H9 (cell line): ENCODE data around the gene DOC2A. TPM values are rescaled to one million over a fixed set of nuclear protein-coding genes. Genes with fewer than 3 reads are reported as not detected.

ENCODE experiments used
- DNase-seq: peaks from one replicate; pipeline ENCODE4 v3.0.0-alpha.2; 2017
- H2AFZ ChIP-seq: one replicate; pipeline ENCODE4 v1.6.1; 2013; ENCODE audit warnings: mild to moderate bottlenecking, low read length, control low read depth, moderate library complexity
- H2AK5ac ChIP-seq: 2 replicates; pipeline ENCODE4 v1.6.1; 2013; ENCODE audit warnings: low read length, control low read depth, mixed read lengths; ENCODE audit not compliant: insufficient read length
- H2BK120ac ChIP-seq: one replicate; pipeline ENCODE4 v1.6.1; 2013; ENCODE audit warnings: low read depth, mild to moderate bottlenecking, low read length, control low read depth, inconsistent platforms; ENCODE audit not compliant: poor library complexity, severe bottlenecking
- H2BK12ac ChIP-seq: 2 replicates; pipeline ENCODE4 v1.6.1; 2013; ENCODE audit warnings: low read length, control low read depth, mixed read lengths, low read depth; ENCODE audit not compliant: insufficient read length
- H2BK15ac ChIP-seq: 2 replicates; pipeline ENCODE4 v1.6.1; 2013; ENCODE audit warnings: low read depth, low read length, control low read depth
- H2BK20ac ChIP-seq: one replicate; pipeline ENCODE4 v1.6.1; 2013; ENCODE audit warnings: low read depth, mild to moderate bottlenecking, low read length, control low read depth, inconsistent platforms; ENCODE audit not compliant: poor library complexity, severe bottlenecking
- H2BK5ac ChIP-seq: 2 replicates; pipeline ENCODE4 v1.6.1; 2013; ENCODE audit warnings: low read length, control low read depth, mixed read lengths; ENCODE audit not compliant: insufficient read length
- H3K14ac ChIP-seq: 2 replicates; pipeline ENCODE4 v1.6.1; 2013; ENCODE audit warnings: low read length, control low read depth; ENCODE audit not compliant: insufficient read depth
- H3K18ac ChIP-seq: 2 replicates; pipeline ENCODE4 v1.6.1; 2013; ENCODE audit warnings: low read depth, mild to moderate bottlenecking, mixed read lengths, low read length, control low read depth; ENCODE audit not compliant: insufficient read length
- H3K23ac ChIP-seq: 2 replicates; pipeline ENCODE4 v1.6.1; 2013; ENCODE audit warnings: low read length, control low read depth, mixed read lengths, low read depth; ENCODE audit not compliant: insufficient read length
- H3K23me2 ChIP-seq: 2 replicates; pipeline ENCODE4 v1.6.1; 2013; ENCODE audit warnings: low read depth, mild to moderate bottlenecking, mixed read lengths, low read length, control low read depth; ENCODE audit not compliant: insufficient read length, poor library complexity, severe bottlenecking
- H3K27ac ChIP-seq: 2 replicates; pipeline ENCODE4 v1.5.1; 2013; ENCODE audit warnings: low read length, control low read depth, mixed read lengths, low read depth; ENCODE audit not compliant: insufficient read length
- H3K27me3 ChIP-seq: 2 replicates; pipeline ENCODE4 v1.6.1; 2013; ENCODE audit warnings: low read length, control low read depth, inconsistent platforms; ENCODE audit not compliant: insufficient read depth
- H3K4ac ChIP-seq: 2 replicates; pipeline ENCODE4 v1.6.1; 2013; ENCODE audit warnings: low read depth, mild to moderate bottlenecking, control low read depth, inconsistent platforms, low read length, moderate library complexity
- H3K4me1 ChIP-seq: 2 replicates; pipeline ENCODE4 v1.6.1; 2013; ENCODE audit warnings: low read length, control low read depth, inconsistent platforms; ENCODE audit not compliant: insufficient read depth
- H3K4me2 ChIP-seq: 2 replicates; pipeline ENCODE4 v1.6.1; 2013; ENCODE audit warnings: low read length, control low read depth, mixed read lengths; ENCODE audit not compliant: insufficient read length, insufficient read depth
- H3K56ac ChIP-seq: 2 replicates; pipeline ENCODE4 v1.6.1; 2013; ENCODE audit warnings: low read depth, mild to moderate bottlenecking, mixed read lengths, low read length, control low read depth; ENCODE audit not compliant: insufficient read length
- H3K79me1 ChIP-seq: 2 replicates; pipeline ENCODE4 v1.6.1; 2013; ENCODE audit warnings: low read depth, mild to moderate bottlenecking, moderate library complexity, low read length, control low read depth, inconsistent platforms; ENCODE audit not compliant: insufficient read depth, poor library complexity, severe bottlenecking
- H3K79me2 ChIP-seq: 2 replicates; pipeline ENCODE4 v1.6.1; 2013; ENCODE audit warnings: low read length, control low read depth, inconsistent platforms; ENCODE audit not compliant: insufficient read depth
- H3K9ac ChIP-seq: 2 replicates; pipeline ENCODE4 v1.6.1; 2013; ENCODE audit warnings: low read length, control low read depth, mixed read lengths; ENCODE audit not compliant: insufficient read length; ENCODE audit errors: extremely low read depth
- H3K9me3 ChIP-seq: one replicate; pipeline ENCODE4 v1.6.1; 2013; ENCODE audit warnings: low read depth, low read length, inconsistent platforms; ENCODE audit not compliant: control insufficient read depth
- H3T11ph ChIP-seq: one replicate; pipeline ENCODE4 v1.6.1; 2013; ENCODE audit warnings: mild to moderate bottlenecking, low read length, control low read depth, inconsistent platforms
- H4K20me1 ChIP-seq: one replicate; pipeline ENCODE4 v1.6.1; 2013; ENCODE audit not compliant: control insufficient read depth, insufficient read length, insufficient read depth
- H4K5ac ChIP-seq: 2 replicates; pipeline ENCODE4 v1.6.1; 2013; ENCODE audit warnings: low read depth, mild to moderate bottlenecking, mixed read lengths, low read length, control low read depth; ENCODE audit not compliant: insufficient read length
- H4K8ac ChIP-seq: replicated peaks from 2 replicates; pipeline ENCODE4 v1.6.1; 2013; ENCODE audit warnings: low read length, control low read depth, mixed read lengths, low read depth; ENCODE audit not compliant: insufficient read length
- H4K91ac ChIP-seq: 2 replicates; pipeline ENCODE4 v1.6.1; 2013; ENCODE audit warnings: low read depth, mild to moderate bottlenecking, moderate library complexity, mixed read lengths, low read length, control low read depth; ENCODE audit not compliant: insufficient read length
- H3K27ac Mint-ChIP-seq, 3 experiments: 2 replicates in 2 of 3; 3 replicates in 1 of 3; pipeline ENCODE4 v1.8.0; 2020 to 2021; ENCODE audit warnings: mixed read lengths in 3 of 3, mild to moderate bottlenecking in 1 of 3, moderate library complexity in 1 of 3
- H3K27me3 Mint-ChIP-seq: 2 replicates; pipeline ENCODE4 v1.8.0; 2021; ENCODE audit warnings: low read depth, mild to moderate bottlenecking, moderate library complexity, mixed read lengths
- H3K36me3 Mint-ChIP-seq, 3 experiments: 2 replicates in 2 of 3; 3 replicates in 1 of 3; pipeline ENCODE4 v1.8.0; 2020 to 2021; ENCODE audit warnings: low read depth in 3 of 3, mixed read lengths in 3 of 3; ENCODE audit not compliant: insufficient read depth in 1 of 3
- H3K4me1 Mint-ChIP-seq, 2 experiments: 2 replicates each; pipeline ENCODE4 v1.8.0; 2020; ENCODE audit warnings: mixed read lengths in 2 of 2
- H3K4me3 Mint-ChIP-seq, 2 experiments: 2 replicates in 1 of 2; 3 replicates in 1 of 2; pipeline ENCODE4 v1.8.0; 2020 to 2021; ENCODE audit warnings: mild to moderate bottlenecking in 2 of 2, mixed read lengths in 2 of 2, moderate library complexity in 1 of 2
- H3K9me3 Mint-ChIP-seq, 2 experiments: 2 replicates in 1 of 2; 3 replicates in 1 of 2; pipeline ENCODE4 v1.8.0; 2020; ENCODE audit warnings: mild to moderate bottlenecking in 2 of 2, mixed read lengths in 2 of 2, moderate library complexity in 1 of 2
- CTCF ChIP-seq: fragments of 200-600 bp; sonication (generic); conservative IDR thresholded peaks from 3 replicates; pipeline ENCODE4 v1.8.0; 2021; ENCODE audit warnings: antibody characterized with exemption, mild to moderate bottlenecking
- WGBS: extraction: QIAGEN DNeasy Blood & Tissue Kit; methylation state at CpG from one replicate; pipeline ENCODE4 v1.1.7; 2013; ENCODE audit warnings: missing lambda C conversion rate, low lambda C conversion rate, mixed read lengths; ENCODE audit not compliant: insufficient read length; ENCODE audit errors: extremely low coverage; 5-methylcytosine and 5-hydroxymethylcytosine counted together
- total RNA-seq: library from RNA; stranded (reverse); gene quantifications from 2 replicates; pipeline ENCODE4 v1.2.1, GENCODE V29; 2021

The DOC2A gene
- total RNA-seq, 1 experiment from 2014 or later, result 12.2 TPM

GRCh38 chr16:29977063-29977825 lies 33.6 kb downstream of the DOC2A start:
- Histone ChIP-seq H2BK20ac (no peak overlapping the region), H4K5ac (no peak overlapping the region), H3T11ph (no peak overlapping the region), H3K4me2 (no peak overlapping the region), H3K4ac (no peak overlapping the region), H4K91ac (no peak overlapping the region), H2BK5ac (no peak overlapping the region), H3K79me1 (peaks cover 7% of the 10 kb centered on the region), H4K20me1 (no peaks in the 10 kb centered on the region), H3K9me3 (peaks cover 7% of the 10 kb centered on the region), H3K23ac (no peak overlapping the region), H3K27ac (no peak overlapping the region), H2AK5ac (no peak overlapping the region), H2BK15ac (no peak overlapping the region), H3K4me1 (peaks cover 3% of the 10 kb centered on the region; the same call in 1 of the 2 replicates), H3K79me2 (peaks cover 5% of the 10 kb centered on the region; the same call in 1 of the 2 replicates), H2BK12ac (no peak overlapping the region), H3K18ac (no peak overlapping the region), H3K14ac (no peak overlapping the region), H2BK120ac (no peak overlapping the region), H3K56ac (no peak overlapping the region), H3K27me3 (peaks cover 3% of the 10 kb centered on the region; the same call in 1 of the 2 replicates), H3K9ac (no peak overlapping the region), H3K23me2 (peaks cover 14% of the 10 kb centered on the region), H2AFZ (no peak overlapping the region), H4K8ac (no peak overlapping the region)
- Mint-ChIP-seq H3K36me3 (peaks cover 35 to 52% (median 47%) of the 10 kb centered on the region in 3 experiments), H3K27me3 (peaks cover 11% of the 10 kb centered on the region), H3K27ac (peak overlapping the region; percentile 39 to 74 (median 57); a peak in 4 of 7 replicates), H3K4me1 (peaks cover 29% of the 10 kb centered on the region in 2 experiments), H3K4me3 (peak overlapping the region in 1 of 2 experiments; percentile 12; a peak in 2 of 5 replicates), H3K9me3 (peaks cover 11% of the 10 kb centered on the region in 2 experiments)
- TF ChIP-seq CTCF, result no peak
- no CpG with 5 or more reads among the region's 9 CpGs for WGBS
- DNase-seq, result no peak
